Activated naive CD4-positive, alpha-beta T cell treated with anti-CD3 and anti-CD28 coated beads, Interleukin-2, amount 50 U/mL, for 24 hours (primary cell): ENCODE measurements around the gene SLC35B1.

ENCODE experiments used
- H3K27ac Mint-ChIP-seq: one replicate; pipeline ENCODE4 v1.8.0; 2021; ENCODE audit warnings: mild to moderate bottlenecking, mixed read lengths
- H3K27me3 Mint-ChIP-seq: one replicate; pipeline ENCODE4 v1.8.0; 2021; ENCODE audit warnings: mixed read lengths
- H3K36me3 Mint-ChIP-seq: one replicate; pipeline ENCODE4 v1.8.0; 2021; ENCODE audit warnings: mixed read lengths
- H3K4me1 Mint-ChIP-seq: one replicate; pipeline ENCODE4 v1.8.0; 2021; ENCODE audit warnings: mixed read lengths
- H3K4me3 Mint-ChIP-seq: one replicate; pipeline ENCODE4 v1.8.0; 2021; ENCODE audit warnings: mild to moderate bottlenecking, mixed read lengths
- H3K9me3 Mint-ChIP-seq: one replicate; pipeline ENCODE4 v1.8.0; 2021; ENCODE audit warnings: mixed read lengths

Gene SLC35B1

GRCh38 chr17:49722066-49722465 is 14.3 kb upstream of the SLC35B1 start:
- Mint-ChIP-seq H3K4me3 (no peak overlapping the region), H3K36me3 (peaks cover 14% of the 10 kb centered on the region), H3K4me1 (peaks cover 28% of the 10 kb centered on the region), H3K9me3 (no peaks in the 10 kb centered on the region), H3K27me3 (no peaks in the 10 kb centered on the region), H3K27ac (no peak overlapping the region)

DNA sequence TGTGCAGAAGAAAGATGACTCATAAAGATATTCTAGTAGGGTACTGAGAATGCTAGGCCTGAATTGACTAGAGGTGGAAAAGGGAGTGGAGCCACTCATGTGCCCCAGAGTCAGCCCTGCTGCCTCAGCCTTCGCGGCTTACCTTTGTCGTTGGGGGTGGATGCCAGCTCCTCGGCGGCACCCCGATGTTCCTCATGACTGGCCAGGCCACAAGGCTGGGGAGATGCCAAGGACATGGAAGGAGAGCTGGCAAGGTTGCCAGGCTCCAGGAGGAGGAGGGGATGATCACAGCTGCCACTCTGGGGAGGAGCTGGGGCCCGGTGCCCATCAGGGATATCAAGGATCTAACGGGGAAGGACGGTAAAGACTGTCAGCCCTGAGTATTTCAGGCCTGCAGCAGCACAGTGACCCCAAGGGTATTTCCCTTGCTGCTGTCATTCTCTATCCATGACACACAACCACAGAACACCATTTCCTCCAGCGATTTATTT is 9.7 kb upstream of the SLC35B1 start:
- peak overlapping the region; percentile 77 for H3K27ac Mint-ChIP-seq

GRCh38 chr17:49716668-49717364 is 9.1 kb upstream of the SLC35B1 start:
- Mint-ChIP-seq H3K9me3 (no peaks in the 10 kb centered on the region), H3K36me3 (peaks cover 18% of the 10 kb centered on the region), H3K4me1 (peaks cover 38% of the 10 kb centered on the region), H3K27ac (peak overlapping the region; percentile 77), H3K27me3 (no peaks in the 10 kb centered on the region), H3K4me3 (no peak overlapping the region)

More for the DNA sequence above, 9.7 kb upstream of the SLC35B1 start:
- Mint-ChIP-seq H3K27me3 (no peaks in the 10 kb centered on the region), H3K4me3 (no peak overlapping the region), H3K9me3 (no peaks in the 10 kb centered on the region), H3K4me1 (peaks cover 38% of the 10 kb centered on the region), H3K36me3 (peaks cover 18% of the 10 kb centered on the region)

- Mint-ChIP-seq H3K27ac (peak overlapping the region; percentile 93), H3K36me3 (peaks cover 20% of the 10 kb centered on the region), H3K9me3 (no peaks in the 10 kb centered on the region), H3K4me3 (peak overlapping the region; percentile 47), H3K27me3 (no peaks in the 10 kb centered on the region), H3K4me1 (peaks cover 38% of the 10 kb centered on the region)
Observed at GRCh38 chr17:49715717-49716279, 8.0 kb upstream of the SLC35B1 start.

DNA sequence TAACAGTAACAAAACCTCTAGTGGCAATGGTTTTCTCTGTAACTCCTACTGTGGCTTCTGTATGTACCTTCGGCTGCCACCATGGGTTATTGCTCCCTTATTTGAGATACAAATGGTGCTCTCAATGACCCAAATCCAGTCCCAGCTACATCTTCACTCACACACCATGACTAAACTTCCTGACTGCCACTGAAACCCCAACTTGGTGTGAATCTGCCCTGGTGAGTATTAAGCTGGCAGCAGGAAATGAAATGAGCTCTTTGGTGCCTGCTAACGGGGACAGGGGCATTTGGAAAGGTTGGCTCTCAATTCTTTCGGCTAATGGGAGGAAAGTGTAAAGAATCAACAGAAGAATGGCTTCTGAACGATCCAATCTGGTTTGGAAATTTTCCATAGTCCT is 7.5 kb upstream of the SLC35B1 start:
- peaks cover 20% of the 10 kb centered on the region for H3K36me3 Mint-ChIP-seq
- no peaks in the 10 kb centered on the region for H3K9me3 Mint-ChIP-seq
- H3K4me3 Mint-ChIP-seq = peak overlapping the region; percentile 47
- peak overlapping the region; percentile 93 for H3K27ac Mint-ChIP-seq
- H3K27me3 Mint-ChIP-seq = no peaks in the 10 kb centered on the region
- peaks cover 38% of the 10 kb centered on the region for H3K4me1 Mint-ChIP-seq

DNA sequence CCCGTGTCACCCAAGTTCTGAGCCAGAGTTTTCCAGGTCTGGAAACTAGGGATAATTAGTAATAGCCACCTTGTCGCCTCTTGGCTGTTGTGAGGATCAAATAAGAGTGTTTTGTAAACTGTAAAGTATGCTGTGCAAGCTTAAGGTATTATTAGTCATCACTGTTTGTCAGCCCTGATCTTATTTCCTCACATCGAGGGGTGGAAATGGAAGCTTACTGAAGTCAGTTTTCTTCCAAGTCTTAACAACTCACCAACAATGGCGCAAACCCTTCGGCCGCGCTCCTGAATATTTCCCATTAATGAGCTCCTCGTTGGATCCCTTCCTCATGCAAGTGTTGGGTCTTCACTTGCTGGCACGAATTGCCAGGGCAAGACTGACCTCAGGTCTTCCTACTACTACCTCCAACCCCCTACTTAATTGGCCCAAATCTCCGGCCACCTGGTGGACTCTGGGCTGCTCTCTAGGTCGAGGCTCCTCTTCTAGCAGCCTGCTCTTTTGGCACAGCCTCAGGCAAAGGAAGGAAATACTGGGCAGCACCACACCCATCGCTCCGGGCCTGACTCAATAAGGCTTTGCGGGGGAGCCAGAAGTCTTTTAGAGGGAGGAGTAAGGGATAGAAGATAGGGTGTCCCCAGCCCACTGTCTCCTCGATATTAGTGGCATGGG is 885 bp upstream of the SLC35B1 start:
- peak overlapping the region; percentile 98 for H3K27ac Mint-ChIP-seq
- H3K27me3 Mint-ChIP-seq = no peaks in the 10 kb centered on the region
- H3K36me3 Mint-ChIP-seq = peaks cover 12% of the 10 kb centered on the region
- peaks cover 43% of the 10 kb centered on the region for H3K4me1 Mint-ChIP-seq
- H3K4me3 Mint-ChIP-seq = peak overlapping the region; percentile 98
- no peaks in the 10 kb centered on the region for H3K9me3 Mint-ChIP-seq

DNA sequence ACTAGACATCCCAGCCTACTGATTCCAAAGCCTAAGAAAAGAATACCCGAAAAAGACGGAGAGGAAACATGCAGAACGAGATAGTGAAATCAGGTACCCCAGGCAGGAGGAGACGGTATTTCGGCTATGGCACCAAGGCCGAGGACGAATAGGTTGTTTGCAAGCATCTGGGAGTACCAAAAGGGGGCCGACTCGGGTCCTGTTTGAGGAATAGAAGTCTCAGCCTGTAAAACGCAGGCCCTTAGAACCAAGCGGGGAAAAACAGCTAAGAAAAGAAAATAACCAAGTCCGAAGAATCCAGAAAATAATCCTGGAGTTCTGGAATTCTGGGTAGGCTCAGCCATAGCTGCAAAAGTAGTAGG is 537 bp downstream of the SLC35B1 start:
- H3K27ac Mint-ChIP-seq = peak overlapping the region; percentile 98
- no peaks in the 10 kb centered on the region for H3K27me3 Mint-ChIP-seq
- peak overlapping the region; percentile 98 for H3K4me3 Mint-ChIP-seq
- H3K9me3 Mint-ChIP-seq = no peaks in the 10 kb centered on the region
- peaks cover 42% of the 10 kb centered on the region for H3K4me1 Mint-ChIP-seq
- H3K36me3 Mint-ChIP-seq = peaks cover 11% of the 10 kb centered on the region

DNA sequence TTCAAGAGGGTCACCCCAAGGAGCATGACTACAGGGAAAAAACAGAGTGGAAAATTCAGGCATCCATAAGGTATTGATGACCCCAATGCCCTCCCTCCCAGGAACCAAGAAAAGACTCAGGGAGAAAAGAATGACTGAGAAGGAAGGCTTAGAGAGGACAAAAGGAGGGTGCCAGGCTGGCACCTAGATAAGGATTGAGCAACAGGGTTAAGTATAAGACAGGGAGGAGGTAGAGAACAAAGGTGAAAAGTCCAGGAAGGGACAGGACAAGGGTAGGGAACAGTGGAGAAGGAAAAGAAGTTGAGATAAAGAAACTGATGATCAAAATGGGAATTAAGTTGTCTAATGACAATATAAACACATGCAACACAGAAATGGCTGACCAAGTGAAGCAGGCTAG is 2.5 kb downstream of the SLC35B1 start:
- Mint-ChIP-seq H3K36me3 (peaks cover 9% of the 10 kb centered on the region), H3K9me3 (no peaks in the 10 kb centered on the region), H3K4me3 (peak overlapping the region; percentile 53), H3K4me1 (peaks cover 42% of the 10 kb centered on the region), H3K27me3 (no peaks in the 10 kb centered on the region), H3K27ac (peak overlapping the region; percentile 79)

DNA sequence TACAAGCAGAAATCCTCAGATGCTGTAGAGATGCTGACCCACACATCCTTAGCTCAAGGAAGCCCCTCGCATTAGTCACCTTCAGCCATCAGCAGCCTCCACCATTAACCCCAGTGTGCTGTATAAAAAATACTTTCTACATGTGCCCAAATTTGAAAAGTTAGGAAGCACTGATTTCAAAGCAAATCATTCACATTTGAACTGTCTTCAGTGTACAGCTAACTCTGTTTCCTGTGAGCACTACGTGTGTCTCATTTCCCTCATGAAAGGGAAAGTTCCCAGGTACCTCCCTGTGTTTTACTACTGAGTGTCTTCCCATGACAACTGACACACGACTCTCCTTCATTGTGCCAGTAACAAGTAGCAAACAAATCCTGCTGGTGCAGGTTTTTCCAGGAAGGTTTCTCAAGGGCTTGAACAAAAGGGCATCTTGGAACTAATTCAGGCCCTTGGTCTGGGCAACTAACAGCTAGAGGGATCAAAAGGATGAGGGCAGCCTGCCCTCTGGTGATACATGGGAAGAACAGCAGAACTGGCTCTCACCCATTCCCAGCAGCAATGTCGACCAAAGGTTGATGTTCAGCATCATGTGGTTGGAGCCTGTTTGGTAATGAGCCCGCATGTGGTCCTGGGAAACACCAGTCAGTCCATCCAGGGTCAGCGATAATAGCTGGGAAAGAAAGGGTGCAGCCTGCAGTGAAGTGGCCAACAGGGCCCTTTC is 4.0 kb downstream of the SLC35B1 start:
- no peak overlapping the region for H3K4me3 Mint-ChIP-seq
- H3K27me3 Mint-ChIP-seq = no peaks in the 10 kb centered on the region
- H3K4me1 Mint-ChIP-seq = peaks cover 40% of the 10 kb centered on the region
- no peaks in the 10 kb centered on the region for H3K9me3 Mint-ChIP-seq
- H3K36me3 Mint-ChIP-seq = peaks cover 13% of the 10 kb centered on the region
- H3K27ac Mint-ChIP-seq = no peak overlapping the region

GRCh38 chr17:49700960-49701359 is 6.8 kb downstream of the SLC35B1 start:
- Mint-ChIP-seq H3K27ac (no peak overlapping the region), H3K9me3 (no peaks in the 10 kb centered on the region), H3K4me3 (no peak overlapping the region), H3K27me3 (no peaks in the 10 kb centered on the region), H3K4me1 (peaks cover 31% of the 10 kb centered on the region), H3K36me3 (peaks cover 13% of the 10 kb centered on the region)

- Mint-ChIP-seq H3K36me3 (peaks cover 9% of the 10 kb centered on the region), H3K27me3 (no peaks in the 10 kb centered on the region), H3K27ac (peak overlapping the region; percentile 1), H3K9me3 (no peaks in the 10 kb centered on the region), H3K4me1 (peaks cover 31% of the 10 kb centered on the region), H3K4me3 (no peak overlapping the region)
Observed at GRCh38 chr17:49699966-49700575, 7.7 kb downstream of the SLC35B1 start.

DNA sequence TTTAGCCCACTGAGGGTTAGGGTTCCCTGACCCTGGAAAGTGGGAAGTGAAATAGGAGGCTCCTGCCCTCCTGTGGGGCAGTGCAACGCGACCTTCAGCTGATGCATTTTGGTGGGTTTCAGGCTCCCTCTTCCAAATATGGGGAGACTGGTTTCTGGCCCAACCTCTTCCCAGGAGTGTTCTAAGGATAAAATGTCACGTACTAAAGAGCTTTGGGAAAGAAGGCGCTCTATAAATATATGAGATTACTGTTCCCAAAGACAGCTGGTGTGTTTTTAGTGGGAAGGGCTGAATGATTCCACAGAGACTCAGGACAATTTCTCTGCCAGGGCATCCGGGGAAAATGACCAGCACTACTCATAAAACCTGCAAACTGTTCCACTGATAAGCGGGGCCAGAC is 9.8 kb downstream of the SLC35B1 start:
- H3K4me1 Mint-ChIP-seq = peaks cover 31% of the 10 kb centered on the region
- H3K36me3 Mint-ChIP-seq = peaks cover 8% of the 10 kb centered on the region

GRCh38 chr17:49696233-49696761 is 11.5 kb downstream of the SLC35B1 start:
- H3K36me3 Mint-ChIP-seq = peaks cover 8% of the 10 kb centered on the region
- H3K4me1 Mint-ChIP-seq = peaks cover 43% of the 10 kb centered on the region
- peak overlapping the region; percentile 53 for H3K4me3 Mint-ChIP-seq
- no peaks in the 10 kb centered on the region for H3K9me3 Mint-ChIP-seq
- no peaks in the 10 kb centered on the region for H3K27me3 Mint-ChIP-seq
- H3K27ac Mint-ChIP-seq = peak overlapping the region; percentile 57

More for the DNA sequence above, 9.8 kb downstream of the SLC35B1 start:
- Mint-ChIP-seq H3K27me3 (no peaks in the 10 kb centered on the region), H3K27ac (no peak overlapping the region), H3K4me3 (no peak overlapping the region), H3K9me3 (no peaks in the 10 kb centered on the region)

DNA sequence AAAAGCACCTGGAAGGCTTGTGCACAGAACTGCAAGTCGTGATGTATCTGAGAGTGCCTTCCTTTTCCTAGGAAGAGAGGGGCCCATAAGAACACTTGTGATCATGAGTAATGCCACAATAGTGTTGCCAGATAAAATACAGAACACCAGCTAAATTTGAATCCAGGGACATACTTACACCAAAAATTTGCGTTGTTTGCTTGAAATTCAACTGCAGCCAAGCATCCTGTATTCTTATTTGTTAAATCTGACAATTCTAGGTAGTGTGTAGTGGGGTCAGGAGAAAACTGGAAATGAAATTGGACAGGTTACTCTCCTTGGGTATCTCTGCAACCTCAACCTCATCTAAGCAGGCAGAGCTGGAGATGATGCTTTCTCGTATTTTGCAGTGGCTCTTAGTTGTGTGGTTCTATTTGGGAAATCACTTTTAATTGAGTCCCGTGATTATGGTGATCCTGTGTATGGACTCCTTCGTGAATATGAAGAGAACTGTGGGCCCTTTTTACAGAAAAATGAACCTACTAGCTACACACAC is 12.0 kb downstream of the SLC35B1 start:
- peaks cover 8% of the 10 kb centered on the region for H3K36me3 Mint-ChIP-seq
- H3K4me3 Mint-ChIP-seq = peak overlapping the region; percentile 53
- peaks cover 48% of the 10 kb centered on the region for H3K4me1 Mint-ChIP-seq
- H3K9me3 Mint-ChIP-seq = no peaks in the 10 kb centered on the region
- no peaks in the 10 kb centered on the region for H3K27me3 Mint-ChIP-seq
- peak overlapping the region; percentile 76 for H3K27ac Mint-ChIP-seq
